GM12892 (cell line): ENCODE data around the gene REG1A.

ENCODE experiments used
- POLR2A ChIP-seq: IDR thresholded peaks from 2 replicates; pipeline ENCODE4 v1.6.1; 2011; ENCODE audit warnings: low read depth, low read length, control low read depth
- TAF1 ChIP-seq: IDR thresholded peaks from 2 replicates; pipeline ENCODE4 v1.6.1; 2011; ENCODE audit warnings: low read depth, mild to moderate bottlenecking, control low read depth, low read length, borderline replicate concordance

DNA sequence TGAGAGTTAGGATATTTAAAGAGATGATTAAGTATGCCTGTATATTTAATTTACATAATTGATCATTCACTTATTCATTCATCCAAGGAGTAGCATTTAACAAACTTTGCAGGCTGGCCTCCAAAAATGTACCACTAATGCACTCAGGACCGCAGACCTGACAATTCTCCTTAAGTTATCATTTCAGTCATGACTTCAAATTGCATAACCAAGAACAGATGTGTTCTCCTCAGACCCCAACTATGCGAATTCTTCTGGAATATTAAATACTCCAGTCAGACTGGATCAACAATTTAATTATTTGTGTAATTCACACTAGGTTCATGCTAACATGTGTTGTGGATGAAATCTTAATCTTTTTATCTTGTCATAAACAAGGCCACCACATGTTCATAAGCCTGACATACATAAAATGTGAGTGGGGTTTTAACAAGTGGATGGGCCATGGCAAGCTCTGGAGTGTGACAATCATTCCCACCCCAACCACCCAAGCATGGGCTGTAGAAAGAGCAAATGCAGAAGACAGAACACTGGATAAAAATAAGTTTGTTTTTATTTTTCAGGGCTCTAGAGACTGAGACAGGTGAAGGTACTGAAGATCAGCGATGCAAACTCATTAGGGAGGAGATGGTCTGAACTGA is 35.7 kb upstream of the REG1A start:
- TF ChIP-seq TAF1 (no peak), POLR2A (no peak)
